HL-60 (cell line): ENCODE data around the gene SERPINF2.
"Not testable (repeated sequence)": the region's sequence is repeated elsewhere in the genome, so short reads cannot be mapped to it uniquely, and the experiment has no call there.

Experiments used
- DNase-seq, 2 experiments: peaks; one replicate each; pipeline ENCODE4 v3.0.0-alpha.2; 2010 to 2020; ENCODE audit warnings: low read depth in 1 of 2, low spot score in 1 of 2
- H3K27ac ChIP-seq: fragments of 250-450 bp; sonication (Bioruptor Pico); replicated peaks from 2 replicates; pipeline ENCODE4 v1.5.1; 2020; ENCODE audit warnings: mild to moderate bottlenecking, moderate library complexity
- H3K27me3 ChIP-seq: fragments of 250-450 bp; sonication (Bioruptor Pico); 2 replicates; pipeline ENCODE4 v1.5.1; 2021; ENCODE audit warnings: mild to moderate bottlenecking, moderate library complexity; ENCODE audit not compliant: insufficient read depth, poor library complexity, severe bottlenecking
- H3K4me3 ChIP-seq: replicated peaks from 2 replicates; pipeline ENCODE4 v1.5.1; 2011; ENCODE audit warnings: mild to moderate bottlenecking, control low read depth, low read length; ENCODE audit not compliant: insufficient read depth
- CTCF ChIP-seq: IDR thresholded peaks from one replicate; pipeline ENCODE4 v1.5.1; 2011; ENCODE audit warnings: low read length, control low read depth, inconsistent platforms; ENCODE audit not compliant: insufficient read depth
- GABPA ChIP-seq: IDR thresholded peaks from 2 replicates; pipeline ENCODE4 v1.6.1; 2012; ENCODE audit warnings: low read depth
- POLR2AphosphoS5 ChIP-seq: IDR thresholded peaks from 2 replicates; pipeline ENCODE4 v1.6.1; 2012; ENCODE audit warnings: low read depth
- REST ChIP-seq: IDR thresholded peaks from 2 replicates; pipeline ENCODE4 v1.6.1; 2012; ENCODE audit warnings: low read depth; ENCODE audit not compliant: insufficient replicate concordance
- SPI1 ChIP-seq: IDR thresholded peaks from 2 replicates; pipeline ENCODE4 v1.6.1; 2012; ENCODE audit warnings: low read depth, mild to moderate bottlenecking, borderline replicate concordance

The SERPINF2 gene

GRCh38 chr17:1735834-1736347 is 6.8 kb upstream of the SERPINF2 start:
- Histone ChIP-seq H3K4me3 (no peak overlapping the region), H3K27ac (peak overlapping the region; percentile 72), H3K27me3 (no peaks in the 10 kb centered on the region)
- TF ChIP-seq GABPA (no peak), POLR2AphosphoS5 (no peak), CTCF (no peak), SPI1 (no peak), REST (no peak)
- DNase-seq = no peak

- Histone ChIP-seq H3K4me3 (no peak overlapping the region), H3K27ac (peak overlapping the region; percentile 72), H3K27me3 (no peaks in the 10 kb centered on the region)
- peak; percentile 78 to 87 for DNase-seq
- TF ChIP-seq GABPA (no peak), POLR2AphosphoS5 (peak; percentile 83; the same call in 1 of the 2 replicates)
Measured at GRCh38 chr17:1736348-1737281, 6.1 kb upstream of the SERPINF2 start.

DNA sequence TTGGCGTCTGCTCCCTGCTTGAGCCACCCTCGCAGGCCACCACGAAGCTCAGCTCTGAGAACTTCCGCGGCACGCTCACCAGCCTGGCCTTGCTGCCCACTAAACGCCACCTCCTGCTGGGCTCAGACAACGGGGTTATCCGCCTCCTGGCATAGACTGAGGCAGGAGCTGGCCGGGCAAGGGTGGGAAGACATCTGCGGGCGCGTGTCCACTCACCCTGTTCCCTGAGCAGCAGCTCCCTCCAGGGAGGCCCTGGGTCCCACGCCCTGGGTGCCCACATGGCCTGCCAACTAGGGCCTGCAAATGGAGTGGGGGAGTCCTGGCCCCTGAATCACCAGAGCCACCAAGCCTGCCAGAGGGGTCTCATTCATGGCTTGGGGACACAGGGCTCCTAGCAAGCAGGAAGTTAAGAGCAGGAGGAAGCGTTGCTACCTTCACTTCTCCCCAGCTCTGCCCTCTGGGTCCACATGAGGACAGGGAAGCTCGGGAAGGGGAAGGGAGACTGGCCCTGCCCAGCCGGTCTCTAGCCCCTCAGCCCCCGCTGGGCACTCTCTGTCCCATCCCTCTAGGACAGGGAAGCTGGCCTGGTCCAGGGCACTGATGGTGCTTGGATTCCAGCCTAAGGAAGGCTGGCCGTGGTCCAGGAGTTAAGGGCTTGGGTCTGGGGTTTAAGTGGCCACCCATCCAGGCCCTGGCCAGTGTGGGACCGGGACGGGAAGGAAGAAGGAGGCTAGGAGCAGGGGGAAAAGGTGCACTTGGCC is 5.0 kb upstream of the SERPINF2 start:
- TF ChIP-seq CTCF (no peak), REST (no peak), GABPA (no peak), SPI1 (no peak), POLR2AphosphoS5 (no peak)
- H3K27ac ChIP-seq = peak overlapping the region; percentile 72
- no peaks in the 10 kb centered on the region for H3K27me3 ChIP-seq
- H3K4me3 ChIP-seq = no peak overlapping the region
- DNase-seq = no peak

DNA sequence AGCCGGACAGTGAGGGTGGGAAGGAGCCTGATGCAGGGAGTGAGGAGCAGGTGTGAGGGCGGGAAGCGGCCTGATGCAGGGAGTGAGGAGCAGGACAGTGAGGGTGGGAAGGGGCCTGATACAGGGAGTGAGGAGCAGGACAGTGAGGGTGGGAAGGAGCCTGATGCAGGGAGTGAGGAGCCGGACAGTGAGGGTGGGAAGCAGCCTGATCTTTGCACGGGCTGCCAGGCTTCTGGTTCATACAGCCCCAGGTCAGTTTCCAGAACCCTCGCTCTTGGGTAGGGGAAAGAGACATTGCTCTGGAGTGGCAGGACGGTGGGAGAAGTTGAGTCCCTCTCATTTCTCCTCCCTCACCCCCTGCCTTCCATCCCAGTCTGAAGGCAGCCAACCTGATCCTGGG is 772 bp upstream of the SERPINF2 start:
- not testable (repeated sequence) for H3K27ac ChIP-seq, H3K4me3 ChIP-seq, H3K27me3 ChIP-seq, DNase-seq
